ENCODE results near the gene RIT1.

DNA sequence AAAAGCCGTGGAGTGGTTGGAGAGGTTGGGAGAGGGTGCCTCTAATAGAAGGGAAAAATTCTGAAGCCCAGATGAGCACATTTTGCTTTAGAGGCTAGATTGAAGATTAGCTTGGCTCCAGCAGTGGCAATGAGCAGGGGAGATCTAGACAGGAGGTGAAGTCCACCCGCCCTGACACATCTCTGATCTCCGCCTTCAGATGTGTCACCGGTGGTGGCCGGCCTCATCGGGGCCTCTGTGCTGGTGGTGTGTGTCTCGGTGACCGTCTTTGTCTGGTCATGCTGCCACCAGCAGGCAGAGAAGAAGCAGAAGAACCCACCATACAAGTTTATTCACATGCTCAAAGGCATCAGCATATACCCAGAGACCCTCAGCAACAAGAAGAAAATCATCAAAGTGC, 43.4 kb downstream of the RIT1 start:
- TF ChIP-seq, protein P1, sequence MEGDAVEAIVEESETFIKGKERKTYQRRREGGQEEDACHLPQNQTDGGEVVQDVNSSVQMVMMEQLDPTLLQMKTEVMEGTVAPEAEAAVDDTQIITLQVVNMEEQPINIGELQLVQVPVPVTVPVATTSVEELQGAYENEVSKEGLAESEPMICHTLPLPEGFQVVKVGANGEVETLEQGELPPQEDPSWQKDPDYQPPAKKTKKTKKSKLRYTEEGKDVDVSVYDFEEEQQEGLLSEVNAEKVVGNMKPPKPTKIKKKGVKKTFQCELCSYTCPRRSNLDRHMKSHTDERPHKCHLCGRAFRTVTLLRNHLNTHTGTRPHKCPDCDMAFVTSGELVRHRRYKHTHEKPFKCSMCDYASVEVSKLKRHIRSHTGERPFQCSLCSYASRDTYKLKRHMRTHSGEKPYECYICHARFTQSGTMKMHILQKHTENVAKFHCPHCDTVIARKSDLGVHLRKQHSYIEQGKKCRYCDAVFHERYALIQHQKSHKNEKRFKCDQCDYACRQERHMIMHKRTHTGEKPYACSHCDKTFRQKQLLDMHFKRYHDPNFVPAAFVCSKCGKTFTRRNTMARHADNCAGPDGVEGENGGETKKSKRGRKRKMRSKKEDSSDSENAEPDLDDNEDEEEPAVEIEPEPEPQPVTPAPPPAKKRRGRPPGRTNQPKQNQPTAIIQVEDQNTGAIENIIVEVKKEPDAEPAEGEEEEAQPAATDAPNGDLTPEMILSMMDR (IDR thresholded peaks at IDR 0.05): no peak
- TF ChIP-seq, protein P2, sequence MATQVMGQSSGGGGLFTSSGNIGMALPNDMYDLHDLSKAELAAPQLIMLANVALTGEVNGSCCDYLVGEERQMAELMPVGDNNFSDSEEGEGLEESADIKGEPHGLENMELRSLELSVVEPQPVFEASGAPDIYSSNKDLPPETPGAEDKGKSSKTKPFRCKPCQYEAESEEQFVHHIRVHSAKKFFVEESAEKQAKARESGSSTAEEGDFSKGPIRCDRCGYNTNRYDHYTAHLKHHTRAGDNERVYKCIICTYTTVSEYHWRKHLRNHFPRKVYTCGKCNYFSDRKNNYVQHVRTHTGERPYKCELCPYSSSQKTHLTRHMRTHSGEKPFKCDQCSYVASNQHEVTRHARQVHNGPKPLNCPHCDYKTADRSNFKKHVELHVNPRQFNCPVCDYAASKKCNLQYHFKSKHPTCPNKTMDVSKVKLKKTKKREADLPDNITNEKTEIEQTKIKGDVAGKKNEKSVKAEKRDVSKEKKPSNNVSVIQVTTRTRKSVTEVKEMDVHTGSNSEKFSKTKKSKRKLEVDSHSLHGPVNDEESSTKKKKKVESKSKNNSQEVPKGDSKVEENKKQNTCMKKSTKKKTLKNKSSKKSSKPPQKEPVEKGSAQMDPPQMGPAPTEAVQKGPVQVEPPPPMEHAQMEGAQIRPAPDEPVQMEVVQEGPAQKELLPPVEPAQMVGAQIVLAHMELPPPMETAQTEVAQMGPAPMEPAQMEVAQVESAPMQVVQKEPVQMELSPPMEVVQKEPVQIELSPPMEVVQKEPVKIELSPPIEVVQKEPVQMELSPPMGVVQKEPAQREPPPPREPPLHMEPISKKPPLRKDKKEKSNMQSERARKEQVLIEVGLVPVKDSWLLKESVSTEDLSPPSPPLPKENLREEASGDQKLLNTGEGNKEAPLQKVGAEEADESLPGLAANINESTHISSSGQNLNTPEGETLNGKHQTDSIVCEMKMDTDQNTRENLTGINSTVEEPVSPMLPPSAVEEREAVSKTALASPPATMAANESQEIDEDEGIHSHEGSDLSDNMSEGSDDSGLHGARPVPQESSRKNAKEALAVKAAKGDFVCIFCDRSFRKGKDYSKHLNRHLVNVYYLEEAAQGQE (IDR thresholded peaks at IDR 0.05; ENCODE audit: insufficient read depth in 1 of 2, low read depth in 2 of 2, low read length in 1 of 2): no peak
- TF ChIP-seq SIN3A (IDR thresholded peaks at IDR 0.05; ENCODE audit: borderline replicate concordance, insufficient read depth, low read depth, low read length): no peak

Measured in Panc1 (cell line).